Spleen (tissue), 13 donors: ENCODE results near the gene CCL28. TPM values are rescaled to one million over a fixed set of nuclear protein-coding genes. Genes with fewer than 3 reads are reported as not detected.
"Not testable (repeated sequence)": the region's sequence is repeated elsewhere in the genome, so short reads cannot be mapped to it uniquely, and the experiment has no call there.

ENCODE experiments used
- DNase-seq: peaks from one replicate; pipeline ENCODE4 v3.0.0-alpha.2; 2020
- H3K27ac ChIP-seq, 8 donors: fragments of 200-600 bp; sonication (generic) in 7 of 8; 1 replicate in 4 of 8; 2 replicates in 4 of 8; pipeline versions ENCODE4 v1.5.0 to v1.8.0; 2016 to 2021; ENCODE audit warnings: inconsistent platforms in 4 of 8, mild to moderate bottlenecking in 4 of 8, moderate library complexity in 1 of 8
- H3K27me3 ChIP-seq, 7 donors: fragments of 200-600 bp; sonication (generic) in 6 of 7; replicated peaks in 1 of 7; 1 replicate in 4 of 7; 2 replicates in 3 of 7; pipeline versions ENCODE4 v1.5.0 to v1.8.0; 2016 to 2021; ENCODE audit warnings: inconsistent platforms in 3 of 7, mild to moderate bottlenecking in 1 of 7
- H3K36me3 ChIP-seq, 6 donors: fragments of 200-600 bp; sonication (generic) in 5 of 6; 1 replicate in 4 of 6; 2 replicates in 2 of 6; pipeline versions ENCODE4 v1.5.0 to v1.8.0; 2016 to 2021; ENCODE audit warnings: inconsistent platforms in 2 of 6
- H3K4me1 ChIP-seq, 6 donors: fragments of 200-600 bp; sonication (generic) in 5 of 6; 1 replicate in 3 of 6; 2 replicates in 3 of 6; pipeline versions ENCODE4 v1.5.0 to v1.8.0; 2016 to 2021; ENCODE audit warnings: inconsistent platforms in 3 of 6
- H3K4me3 ChIP-seq, 8 donors: fragments of 200-600 bp; sonication (generic) in 7 of 8; 1 replicate in 4 of 8; 2 replicates in 4 of 8; pipeline versions ENCODE4 v1.5.0 to v1.8.0; 2016 to 2021; ENCODE audit warnings: inconsistent platforms in 4 of 8, mild to moderate bottlenecking in 4 of 8, moderate library complexity in 2 of 8
- H3K9me3 ChIP-seq, 8 donors: fragments of 200-600 bp; sonication (generic) in 7 of 8; 1 replicate in 4 of 8; 2 replicates in 4 of 8; pipeline versions ENCODE4 v1.5.0 to v1.8.0; 2016 to 2021; ENCODE audit warnings: inconsistent platforms in 4 of 8
- POLR2A ChIP-seq, 3 donors: fragments of 450-650 bp; IDR thresholded peaks; one replicate each; pipeline ENCODE4 v1.5.1; 2017; ENCODE audit warnings: antibody characterized with exemption in 3 of 3, mild to moderate bottlenecking in 1 of 3
- POLR2AphosphoS5 ChIP-seq, 3 donors: sonication (generic); formaldehyde crosslinking; IDR thresholded peaks; one replicate each; pipeline ENCODE4 v1.5.1; 2017; ENCODE audit warnings: antibody characterized with exemption in 3 of 3
- WGBS, 5 donors: extraction: QIAGEN DNeasy Blood & Tissue Kit in 3 of 5; methylation state at CpG; one replicate each; pipeline versions ENCODE4 v1.1.5 to v1.1.7; 2013 to 2018; 5-methylcytosine and 5-hydroxymethylcytosine counted together
- intact Hi-C: fragments of 100-400 bp; cut with DNase I; formaldehyde crosslinking; loops from one replicate; pipeline ENCODE4 v1.15.0; 2023; ENCODE audit warnings: low total_unique reads
- long read RNA-seq, 2 donors: transcript quantifications; one replicate each; lab custom pipeline, GENCODE V29; 2026
- polyA plus RNA-seq, 3 donors: library from polyadenylated mRNA; stranded (reverse); fragments of 200-250 nt; gene quantifications; one replicate each; pipeline ENCODE4 v1.2.1, GENCODE V29; 2013
- total RNA-seq, 7 donors: library from RNA; depleted of rRNA in 3 of 7; stranded (reverse); fragments of >200 nt in 3 of 7; fragmentation: NEBNext Ultra II Directional in 4 of 7; extraction: Animal tissue kit (Norgen Biotek cat#: 25700) in 4 of 7; gene quantifications; one replicate each; pipeline versions ENCODE4 v1.1.0 to v1.2.1, GENCODE V29; 2016 to 2021
- TF ChIP-seq, protein P1 (sequence below), 11 experiments: fragments of 200-600 bp in 7 of 11; fragments of 450-650 bp in 4 of 11; sonication (generic) in 4 of 11; IDR thresholded peaks in 8 of 11; conservative IDR thresholded peaks in 3 of 11; 1 replicate in 7 of 11; 2 replicates in 4 of 11; pipeline versions ENCODE4 v1.4.0 to v1.8.0; 2016 to 2021; ENCODE audit warnings: antibody characterized with exemption in 11 of 11, inconsistent platforms in 4 of 11, mild to moderate bottlenecking in 1 of 11
- donor health status: healthy with polysubstance abuse.
- donor health status: DM: no; HTN: no; CAD: no; lungs with moderate emphysema.
- donor health status: DM: no; HTN: no; CAD: no.
- donor health status: Bipolar disorder and iron deficiency.
- donor health status: healthy.
- donor health status: DM: no; HTN: no; CAD: no.
- donor health status: DM: yes; HTN: yes; CAD: no.

CCL28 gene, protein sequence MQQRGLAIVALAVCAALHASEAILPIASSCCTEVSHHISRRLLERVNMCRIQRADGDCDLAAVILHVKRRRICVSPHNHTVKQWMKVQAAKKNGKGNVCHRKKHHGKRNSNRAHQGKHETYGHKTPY
- 10 to 100 TPM in 6 of 7 donors, 1 to 10 TPM in 1; 7.2 to 17.1 (median 13.1) TPM for total RNA-seq
- 1 to 10 TPM; 3.7 to 4.9 (median 4.0) TPM for polyA plus RNA-seq
- long read RNA-seq, donor 1, result 0 reads
- long read RNA-seq, donor 2, result 0 reads

DNA sequence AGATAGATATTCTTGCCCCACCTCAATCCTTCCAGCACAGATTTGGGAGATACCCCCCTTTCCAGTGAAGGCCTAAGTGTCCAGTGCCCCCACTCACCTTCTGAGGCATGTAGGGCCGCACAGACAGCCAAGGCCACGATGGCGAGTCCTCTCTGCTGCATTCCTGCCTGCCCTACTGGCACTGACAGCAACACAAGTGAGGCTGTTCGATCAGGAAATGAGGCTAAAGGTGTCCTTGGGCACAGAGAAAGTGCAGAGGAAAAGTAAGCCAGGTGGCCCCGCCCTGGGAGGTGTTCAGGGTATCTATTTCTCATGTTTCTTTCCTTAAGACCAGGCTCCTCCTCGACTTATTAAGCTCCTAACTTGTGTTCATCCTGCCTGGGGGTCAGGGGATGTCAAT is at the start of gene CCL28:
Gene CCL28, minus strand, starts transcription at position 236 of the 400 bp plus-strand sequence. Its CDS starts 75 bp downstream, at position 161.
- Histone ChIP-seq H3K27ac (no peak within 1 kb of the TSS), H3K9me3 (peaks cover 0 to under 1% (median 0%) of the 10 kb centered on the region in 8 donors), H3K4me3 (no peak within 1 kb of the TSS), H3K36me3 (no peaks in the 10 kb centered on the region), H3K27me3 (no peaks in the 10 kb centered on the region), H3K4me1 (no peaks in the 10 kb centered on the region)
- DNase-seq, result no peak
- 70 to 86% (median 79%) methylated on average over 6 of the region's 6 CpGs for WGBS, 5 donors
- intact Hi-C loops, result no loop called here
- TF ChIP-seq POLR2A (IDR thresholded peaks at IDR 0.05), result no peak
- no peak for TF ChIP-seq POLR2AphosphoS5 (IDR thresholded peaks at IDR 0.05)
- TF ChIP-seq, protein P1, sequence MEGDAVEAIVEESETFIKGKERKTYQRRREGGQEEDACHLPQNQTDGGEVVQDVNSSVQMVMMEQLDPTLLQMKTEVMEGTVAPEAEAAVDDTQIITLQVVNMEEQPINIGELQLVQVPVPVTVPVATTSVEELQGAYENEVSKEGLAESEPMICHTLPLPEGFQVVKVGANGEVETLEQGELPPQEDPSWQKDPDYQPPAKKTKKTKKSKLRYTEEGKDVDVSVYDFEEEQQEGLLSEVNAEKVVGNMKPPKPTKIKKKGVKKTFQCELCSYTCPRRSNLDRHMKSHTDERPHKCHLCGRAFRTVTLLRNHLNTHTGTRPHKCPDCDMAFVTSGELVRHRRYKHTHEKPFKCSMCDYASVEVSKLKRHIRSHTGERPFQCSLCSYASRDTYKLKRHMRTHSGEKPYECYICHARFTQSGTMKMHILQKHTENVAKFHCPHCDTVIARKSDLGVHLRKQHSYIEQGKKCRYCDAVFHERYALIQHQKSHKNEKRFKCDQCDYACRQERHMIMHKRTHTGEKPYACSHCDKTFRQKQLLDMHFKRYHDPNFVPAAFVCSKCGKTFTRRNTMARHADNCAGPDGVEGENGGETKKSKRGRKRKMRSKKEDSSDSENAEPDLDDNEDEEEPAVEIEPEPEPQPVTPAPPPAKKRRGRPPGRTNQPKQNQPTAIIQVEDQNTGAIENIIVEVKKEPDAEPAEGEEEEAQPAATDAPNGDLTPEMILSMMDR (IDR thresholded peaks at IDR 0.05 in 8 of 11, conservative IDR thresholded peaks at IDR 0.05 in 3 of 11), result no peak

DNA sequence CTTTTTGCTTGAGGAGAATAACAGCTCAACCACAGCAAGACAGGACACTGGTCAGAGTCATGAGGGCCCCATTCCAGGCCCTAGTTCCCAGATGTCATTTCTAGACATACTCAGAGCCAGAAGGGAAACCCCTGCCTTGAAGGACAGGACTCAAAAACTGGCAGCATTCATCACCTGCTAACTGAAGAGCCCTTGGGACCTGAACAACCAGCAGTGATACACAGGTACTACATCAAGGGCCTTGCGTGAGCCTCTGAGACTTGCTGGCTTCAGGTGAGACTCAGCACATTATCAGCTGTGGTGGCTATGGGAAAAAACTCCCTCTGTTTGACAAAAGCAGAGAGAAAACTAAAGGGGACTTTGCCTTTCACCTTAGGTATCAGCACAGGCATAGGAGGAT is 48.9 kb upstream of the CCL28 start:
- H3K36me3 ChIP-seq, result peaks cover 0 to 42% (median under 1%) of the 10 kb centered on the region in 6 donors
- H3K9me3 ChIP-seq, result peaks cover 0 to 28% (median 17%) of the 10 kb centered on the region in 8 donors
- no peak overlapping the region for H3K27ac ChIP-seq
- H3K4me3 ChIP-seq, result no peak overlapping the region
- 97 to 100% (median 99%) methylated on average over 1 of the region's 1 CpG; no CpG with 5 or more reads in 1 of the 5 donors for WGBS, 5 donors
- DNase-seq, result no peak
- H3K27me3 ChIP-seq, result no peaks in the 10 kb centered on the region
- no peaks in the 10 kb centered on the region for H3K4me1 ChIP-seq
- TF ChIP-seq POLR2AphosphoS5 (IDR thresholded peaks at IDR 0.05), result no peak
- TF ChIP-seq, protein P1 (IDR thresholded peaks at IDR 0.05 in 8 of 11, conservative IDR thresholded peaks at IDR 0.05 in 3 of 11), result no peak
- TF ChIP-seq POLR2A (IDR thresholded peaks at IDR 0.05), result no peak
- intact Hi-C loops, result no loop called here

DNA sequence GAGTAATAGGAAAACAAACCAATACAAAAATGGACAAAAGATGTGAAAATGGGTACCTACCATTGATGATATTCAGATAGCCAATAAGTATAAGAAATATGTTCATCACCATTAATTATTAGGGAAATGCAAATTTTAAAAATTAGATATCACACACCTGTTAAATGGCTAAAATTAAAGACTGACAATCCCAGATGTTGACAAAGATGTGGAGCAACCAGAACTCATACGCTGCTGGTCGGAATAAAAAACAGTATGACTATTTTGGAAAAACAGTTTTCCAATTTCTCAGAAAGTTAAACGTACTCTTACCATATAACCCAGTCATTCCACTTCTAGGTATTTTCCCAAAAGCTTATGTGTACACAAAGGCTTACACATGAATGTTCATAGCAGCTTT is 44.4 kb upstream of the CCL28 start:
- H3K4me3 ChIP-seq, result no peak overlapping the region
- peaks cover 0 to 54% (median 7%) of the 10 kb centered on the region in 6 donors for H3K36me3 ChIP-seq
- no peak for TF ChIP-seq POLR2AphosphoS5 (IDR thresholded peaks at IDR 0.05)
- TF ChIP-seq, protein P1 (IDR thresholded peaks at IDR 0.05 in 8 of 11, conservative IDR thresholded peaks at IDR 0.05 in 3 of 11), result no peak
- no peak for TF ChIP-seq POLR2A (IDR thresholded peaks at IDR 0.05)
- H3K27ac ChIP-seq, result no peak overlapping the region
- no peak for DNase-seq
- intact Hi-C loops, result no loop called here
- no peaks in the 10 kb centered on the region for H3K4me1 ChIP-seq
- H3K9me3 ChIP-seq, result peaks cover 0 to 21% (median 12%) of the 10 kb centered on the region in 8 donors
- WGBS, 5 donors, result 92 to 97% (median 95%) methylated on average over 3 of the region's 3 CpGs
- H3K27me3 ChIP-seq, result no peaks in the 10 kb centered on the region

DNA sequence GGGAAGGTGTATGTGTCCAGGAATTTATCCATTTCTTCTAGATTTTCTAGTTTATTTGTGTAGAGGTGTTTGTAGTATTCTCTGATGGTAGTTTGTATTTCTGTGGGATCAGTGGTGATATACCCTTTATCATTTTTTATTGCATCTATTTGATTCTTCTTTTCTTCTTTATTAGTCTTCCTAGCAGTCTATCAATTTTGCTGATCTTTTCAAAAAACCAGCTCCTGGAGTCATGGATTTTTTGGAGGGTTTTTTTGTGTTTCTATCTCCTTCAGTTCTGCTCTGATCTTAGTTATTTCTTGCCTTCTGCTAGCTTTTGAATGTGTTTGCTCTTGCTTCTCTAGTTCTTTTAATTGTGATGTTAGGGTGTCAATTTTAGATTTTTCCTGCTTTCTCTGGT is 29.4 kb upstream of the CCL28 start:
- DNase-seq, intact Hi-C loops, H3K27me3 ChIP-seq, H3K4me3 ChIP-seq, H3K4me1 ChIP-seq, H3K27ac ChIP-seq: not testable (repeated sequence)
- peaks cover 0 to 41% (median 16%) of the 10 kb centered on the region in 6 donors for H3K36me3 ChIP-seq
- peaks cover 4 to 83% (median 64%) of the 10 kb centered on the region in 8 donors for H3K9me3 ChIP-seq
